ENCODE results near the gene VIM.

Gene VIM

GRCh38 chr10:17286562-17287550 is 58.8 kb downstream of the VIM start:
- H3K27ac Mint-ChIP-seq, result no peak overlapping the region
- H3K4me1 Mint-ChIP-seq (ENCODE audit: low read depth), result peaks cover 16% of the 10 kb centered on the region
- peaks cover 3% of the 10 kb centered on the region for H3K36me3 Mint-ChIP-seq (ENCODE audit: low read depth)
- no peak overlapping the region for H3K4me3 Mint-ChIP-seq
- H3K27me3 Mint-ChIP-seq, result peaks cover 21% of the 10 kb centered on the region
- H3K9me3 Mint-ChIP-seq, result peaks cover 4% of the 10 kb centered on the region
